Prostate gland (tissue), 2 donors: Measurements from ENCODE around the gene PEX11G.

Experiments used
- POLR2A ChIP-seq: fragments of 450-650 bp; IDR thresholded peaks from one replicate; pipeline ENCODE4 v1.6.1; 2016; ENCODE audit warnings: antibody characterized with exemption, mild to moderate bottlenecking
- POLR2AphosphoS5 ChIP-seq: sonication (generic); formaldehyde crosslinking; IDR thresholded peaks from one replicate; pipeline ENCODE4 v1.6.1; 2017; ENCODE audit warnings: antibody characterized with exemption
- TF ChIP-seq, protein P1 (sequence below), 4 experiments: fragments of 200-600 bp in 2 of 4; fragments of 450-650 bp in 2 of 4; sonication (generic) in 2 of 4; IDR thresholded peaks; 1 replicate in 3 of 4; 2 replicates in 1 of 4; pipeline ENCODE4 v1.5.1; 2016 to 2019; ENCODE audit warnings: antibody characterized with exemption in 4 of 4, mild to moderate bottlenecking in 2 of 4, moderate library complexity in 2 of 4

DNA sequence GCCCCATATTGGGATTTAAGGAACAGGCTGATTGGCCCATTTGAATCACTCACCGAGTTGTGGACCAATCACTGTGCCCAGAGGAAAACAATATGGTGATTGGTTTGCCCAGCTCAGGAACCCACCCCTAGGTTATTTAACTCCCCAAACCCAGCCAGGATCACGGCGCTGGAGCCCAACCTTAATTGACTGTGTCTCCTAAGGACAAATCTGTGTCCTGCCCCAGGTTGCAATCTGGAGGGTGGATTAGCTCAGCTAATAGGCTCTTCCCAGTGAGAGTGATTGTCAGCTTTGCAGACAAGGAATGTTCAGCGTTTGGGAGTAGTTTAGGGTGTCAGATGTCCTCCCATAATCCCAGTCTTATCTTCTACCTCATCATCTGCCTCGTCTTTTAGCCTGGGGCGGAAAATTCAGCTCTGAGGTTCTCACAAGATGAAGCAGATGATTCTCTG, 23.6 kb upstream of the PEX11G start:
- TF ChIP-seq, protein P1, sequence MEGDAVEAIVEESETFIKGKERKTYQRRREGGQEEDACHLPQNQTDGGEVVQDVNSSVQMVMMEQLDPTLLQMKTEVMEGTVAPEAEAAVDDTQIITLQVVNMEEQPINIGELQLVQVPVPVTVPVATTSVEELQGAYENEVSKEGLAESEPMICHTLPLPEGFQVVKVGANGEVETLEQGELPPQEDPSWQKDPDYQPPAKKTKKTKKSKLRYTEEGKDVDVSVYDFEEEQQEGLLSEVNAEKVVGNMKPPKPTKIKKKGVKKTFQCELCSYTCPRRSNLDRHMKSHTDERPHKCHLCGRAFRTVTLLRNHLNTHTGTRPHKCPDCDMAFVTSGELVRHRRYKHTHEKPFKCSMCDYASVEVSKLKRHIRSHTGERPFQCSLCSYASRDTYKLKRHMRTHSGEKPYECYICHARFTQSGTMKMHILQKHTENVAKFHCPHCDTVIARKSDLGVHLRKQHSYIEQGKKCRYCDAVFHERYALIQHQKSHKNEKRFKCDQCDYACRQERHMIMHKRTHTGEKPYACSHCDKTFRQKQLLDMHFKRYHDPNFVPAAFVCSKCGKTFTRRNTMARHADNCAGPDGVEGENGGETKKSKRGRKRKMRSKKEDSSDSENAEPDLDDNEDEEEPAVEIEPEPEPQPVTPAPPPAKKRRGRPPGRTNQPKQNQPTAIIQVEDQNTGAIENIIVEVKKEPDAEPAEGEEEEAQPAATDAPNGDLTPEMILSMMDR (IDR thresholded peaks at IDR 0.05): no peak
- TF ChIP-seq POLR2AphosphoS5: no peak
- TF ChIP-seq POLR2A: no peak
